ENCODE data around the gene NKX2-1.
"Not testable (repeated sequence)": the region's sequence is repeated elsewhere in the genome, so short reads cannot be mapped to it uniquely, and the experiment has no call there.

Gene NKX2-1

DNA sequence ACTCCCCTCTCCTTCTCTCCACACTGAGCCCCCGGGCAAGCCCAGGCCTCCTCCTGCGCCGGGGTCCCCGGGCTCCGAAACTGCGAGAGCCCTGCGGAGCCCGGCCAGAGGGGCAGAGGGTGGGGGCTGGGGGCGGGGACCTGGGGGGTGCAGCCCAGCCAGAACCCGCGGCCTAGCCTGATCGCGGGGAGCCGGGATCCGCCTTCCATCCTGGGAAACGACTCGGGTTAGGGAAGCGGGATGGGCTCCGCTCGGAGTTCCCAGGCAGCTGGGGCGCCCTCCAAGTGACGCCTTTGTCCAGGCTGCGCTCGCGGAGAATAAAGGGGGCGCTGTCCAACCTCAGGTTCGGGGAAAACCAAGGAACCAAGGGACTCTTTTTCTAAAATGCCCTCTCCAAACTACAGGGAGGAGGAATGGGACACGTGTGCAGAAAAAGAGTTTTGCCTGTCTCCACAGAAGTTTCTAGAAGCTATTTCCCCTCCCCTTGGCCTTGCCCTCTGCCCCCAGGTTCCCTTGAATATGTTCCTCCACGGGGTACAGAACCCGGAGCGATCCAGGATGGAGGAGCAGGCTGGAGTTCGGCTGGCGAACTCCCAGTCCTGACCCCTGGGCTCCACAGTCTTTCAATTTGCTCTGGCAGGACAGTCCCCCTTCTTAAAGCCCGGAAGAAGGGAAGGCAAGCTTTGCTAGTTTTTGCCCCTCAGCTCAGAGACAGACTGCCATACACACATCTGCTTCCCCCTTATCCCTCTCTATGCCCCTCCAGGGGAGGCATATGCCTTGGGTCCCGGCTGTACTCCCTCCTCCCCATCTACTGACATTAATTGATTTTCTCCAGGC, 13.9 kb downstream of the NKX2-1 start:
- DNase-seq (ENCODE audit: low read depth, low spot score), result no peak

GRCh38 chr14:36505181-36505815, 14.7 kb downstream of the NKX2-1 start:
- no peak for DNase-seq (ENCODE audit: low read depth, low spot score)

GRCh38 chr14:36504771-36505175, 15.3 kb downstream of the NKX2-1 start:
- DNase-seq (ENCODE audit: low read depth, low spot score), result no peak

GRCh38 chr14:36503771-36504741, 16.0 kb downstream of the NKX2-1 start:
- DNase-seq (ENCODE audit: low read depth, low spot score), result no peak

- DNase-seq (ENCODE audit: low read depth, low spot score), result no peak
Measured at GRCh38 chr14:36502558-36503508, 17.2 kb downstream of the NKX2-1 start.

DNA sequence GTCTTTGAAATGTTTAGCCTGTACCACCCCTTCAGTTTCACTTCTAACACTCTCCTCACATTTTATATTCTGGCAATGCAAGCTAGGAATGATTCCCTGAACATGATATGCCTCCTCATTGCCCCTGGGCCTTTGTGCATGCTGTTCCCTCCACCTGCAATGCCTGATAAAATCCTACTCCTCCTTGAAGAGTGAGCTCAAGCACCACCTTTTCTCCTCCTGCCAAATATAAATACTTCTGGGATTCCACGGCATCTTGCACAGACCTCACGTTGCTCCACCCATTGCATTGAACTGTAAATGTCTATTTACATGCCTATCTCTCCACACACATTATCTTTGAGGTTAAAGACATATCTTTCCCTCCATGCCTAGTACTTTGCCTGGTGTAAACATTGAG, 21.1 kb downstream of the NKX2-1 start:
- no peak for DNase-seq (ENCODE audit: low read depth, low spot score)

DNA sequence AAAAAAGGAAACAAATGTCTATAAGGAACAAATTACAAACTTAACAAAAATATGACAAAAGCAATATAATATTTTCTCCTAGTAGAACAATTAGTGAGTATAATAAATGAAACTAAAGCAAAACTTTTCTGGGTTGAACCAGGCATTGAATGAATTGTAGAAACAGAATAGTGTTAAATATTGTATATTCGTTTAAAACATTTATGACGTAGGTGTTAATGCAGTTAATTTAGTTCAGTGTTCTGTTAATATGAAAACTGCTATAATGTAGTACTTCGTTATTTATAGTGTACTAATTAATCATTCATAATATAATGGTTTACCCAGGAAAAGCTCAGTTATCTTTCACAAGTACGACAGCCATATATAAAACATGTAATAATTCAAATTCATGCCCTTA, 23.7 kb downstream of the NKX2-1 start:
- DNase-seq (ENCODE audit: low read depth, low spot score), result no peak

DNA sequence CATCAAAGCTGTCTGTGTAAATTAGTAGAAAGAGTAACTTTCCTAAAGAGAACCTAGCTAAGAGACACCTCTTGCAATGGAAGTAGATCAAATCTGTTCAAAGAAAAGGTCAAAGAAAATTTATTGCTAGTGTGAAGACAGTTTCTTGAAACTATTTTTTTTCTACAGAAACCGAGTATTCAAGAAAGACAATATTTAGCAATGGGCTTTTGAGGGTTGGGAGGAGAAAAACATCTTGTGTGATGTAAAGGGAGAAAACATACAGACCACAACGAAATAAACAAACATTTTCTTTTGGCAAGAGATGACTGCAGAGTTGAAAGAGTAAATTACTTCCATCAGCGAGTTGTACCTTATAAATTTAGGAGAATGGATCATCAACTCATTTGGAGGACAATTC, 24.4 kb downstream of the NKX2-1 start:
- DNase-seq (ENCODE audit: low read depth, low spot score), result no peak

DNA sequence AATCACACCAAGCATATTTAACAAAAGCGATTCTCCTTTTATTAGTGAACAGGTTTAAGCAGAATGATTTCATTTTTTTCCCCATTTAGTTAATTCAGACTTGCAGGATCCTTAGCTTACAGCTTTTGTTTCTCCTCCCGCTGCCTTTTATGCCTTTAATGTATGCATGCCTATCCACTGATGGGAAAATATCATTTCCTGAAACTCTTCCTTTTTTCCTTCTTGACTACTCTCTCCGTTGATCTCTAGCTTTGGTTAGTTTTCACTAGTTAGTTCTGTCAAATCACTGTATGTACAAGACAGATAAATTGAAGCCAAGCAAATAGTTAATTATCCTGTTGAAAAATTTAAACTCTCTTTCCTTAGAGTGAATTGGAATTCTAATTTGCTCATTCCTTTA, 26.3 kb downstream of the NKX2-1 start:
- DNase-seq (ENCODE audit: low read depth, low spot score), result no peak

DNA sequence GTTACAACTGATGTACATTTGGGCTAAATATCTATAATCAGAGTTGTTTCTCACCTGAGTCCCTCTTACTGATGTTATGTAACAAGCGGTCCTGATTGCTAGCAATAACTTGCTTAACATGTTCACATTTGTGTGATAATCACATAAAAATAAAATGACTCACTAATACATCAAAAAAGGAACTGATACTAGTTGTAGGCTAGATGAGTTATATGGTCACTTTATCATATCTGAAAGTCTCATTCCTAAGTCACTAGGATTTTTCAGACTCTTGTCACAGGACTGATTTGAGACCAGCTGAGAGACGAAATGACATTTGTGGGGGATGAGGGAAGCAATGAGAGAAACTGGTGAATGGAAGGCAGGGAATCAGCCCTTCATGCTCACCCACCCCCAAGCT, 34.3 kb downstream of the NKX2-1 start:
- DNase-seq (ENCODE audit: low read depth, low spot score), result no peak

DNA sequence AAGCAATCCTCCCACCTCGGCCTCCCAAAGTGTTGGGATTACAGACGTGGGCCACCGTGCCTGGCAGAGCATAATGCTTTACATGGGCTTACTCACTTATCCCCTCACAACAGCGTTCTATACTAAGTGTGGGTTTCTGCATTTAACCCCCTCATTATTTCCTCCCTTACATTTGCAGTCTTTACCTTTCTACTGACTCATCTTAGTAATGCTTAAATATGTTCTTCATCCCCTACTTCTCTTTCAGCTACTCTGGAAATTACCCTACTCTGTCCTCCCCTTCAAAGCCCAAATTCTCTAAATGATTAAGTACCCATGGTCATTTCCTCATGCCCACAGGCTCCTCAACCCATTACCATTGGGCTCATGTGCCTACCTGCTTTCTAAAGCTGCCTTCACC, 40.7 kb downstream of the NKX2-1 start:
- DNase-seq (ENCODE audit: low read depth, low spot score), result no peak

DNA sequence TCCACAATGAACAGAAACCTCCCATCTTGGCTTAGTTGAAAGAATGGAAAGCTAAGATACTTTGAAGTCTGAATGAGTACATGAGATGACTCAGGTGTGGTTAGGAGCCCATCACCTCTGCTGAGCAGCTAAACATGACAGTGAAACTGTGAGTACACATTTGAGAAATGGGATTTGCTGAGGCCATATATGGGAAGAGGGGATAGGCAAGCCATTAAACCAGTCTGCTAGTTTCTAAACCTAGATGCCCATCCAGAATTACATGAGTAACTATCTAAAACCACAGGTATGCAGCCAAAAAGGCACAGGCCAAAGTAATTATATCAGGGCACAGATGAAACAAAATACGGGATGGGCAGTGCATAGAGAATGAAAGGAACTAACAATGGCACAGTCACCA, 41.2 kb downstream of the NKX2-1 start:
- DNase-seq (ENCODE audit: low read depth, low spot score), result no peak

DNA sequence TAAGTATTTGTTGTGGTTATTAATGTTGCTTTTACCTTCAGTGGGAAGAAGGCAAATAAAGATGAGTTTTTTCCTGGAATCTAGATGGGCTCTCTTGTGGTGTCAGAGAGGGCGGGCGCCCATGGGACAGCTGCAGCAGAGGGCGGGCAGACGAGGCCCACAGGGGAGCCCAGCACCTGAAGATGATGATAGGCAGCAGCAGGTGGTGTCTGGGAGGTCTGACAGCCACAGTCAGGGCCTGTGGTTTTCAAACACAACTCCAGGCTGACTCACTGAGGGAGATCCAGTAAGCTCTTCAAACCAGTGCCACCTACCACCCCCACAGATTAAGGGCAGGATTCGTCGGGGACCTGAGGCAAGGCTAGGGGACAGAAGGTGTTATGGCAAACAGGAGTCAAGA, 42.8 kb downstream of the NKX2-1 start:
- no peak for DNase-seq (ENCODE audit: low read depth, low spot score)

DNA sequence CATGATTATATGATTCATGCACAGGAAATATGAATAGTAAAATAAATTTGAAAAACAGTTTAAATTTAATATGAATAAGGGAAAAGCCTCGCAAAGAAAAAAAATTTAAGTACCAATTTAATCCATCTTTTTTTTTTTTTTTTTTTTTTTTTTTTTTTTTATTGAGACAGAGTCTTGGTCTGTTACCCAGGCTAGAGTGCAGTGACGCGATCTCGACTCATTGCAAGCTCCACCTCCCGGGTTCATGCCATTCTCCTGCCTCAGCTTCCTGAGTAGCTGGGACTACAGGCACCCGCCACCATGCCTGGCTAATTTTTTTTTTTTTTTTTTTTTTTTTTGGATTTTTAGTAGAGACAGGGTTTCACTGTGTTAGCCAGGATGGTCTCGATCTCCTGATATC, 44.0 kb downstream of the NKX2-1 start:
- DNase-seq (ENCODE audit: low read depth, low spot score), result not testable (repeated sequence)

- no peak for DNase-seq (ENCODE audit: low read depth, low spot score)
Measured at GRCh38 chr14:36474593-36474992, 45.4 kb downstream of the NKX2-1 start.

GRCh38 chr14:36471431-36471830, 48.6 kb downstream of the NKX2-1 start:
- DNase-seq (ENCODE audit: low read depth, low spot score), result no peak

GRCh38 chr14:36467332-36467731, 52.7 kb downstream of the NKX2-1 start:
- no peak for DNase-seq (ENCODE audit: low read depth, low spot score)

Measured in smooth muscle cell of the brain vasculature (primary cell).